ENCODE measurements around the gene THSD4.

GRCh38 chr15:71775856-71776255, 660.6 kb downstream of the THSD4 start:
- TF ChIP-seq, protein P1, sequence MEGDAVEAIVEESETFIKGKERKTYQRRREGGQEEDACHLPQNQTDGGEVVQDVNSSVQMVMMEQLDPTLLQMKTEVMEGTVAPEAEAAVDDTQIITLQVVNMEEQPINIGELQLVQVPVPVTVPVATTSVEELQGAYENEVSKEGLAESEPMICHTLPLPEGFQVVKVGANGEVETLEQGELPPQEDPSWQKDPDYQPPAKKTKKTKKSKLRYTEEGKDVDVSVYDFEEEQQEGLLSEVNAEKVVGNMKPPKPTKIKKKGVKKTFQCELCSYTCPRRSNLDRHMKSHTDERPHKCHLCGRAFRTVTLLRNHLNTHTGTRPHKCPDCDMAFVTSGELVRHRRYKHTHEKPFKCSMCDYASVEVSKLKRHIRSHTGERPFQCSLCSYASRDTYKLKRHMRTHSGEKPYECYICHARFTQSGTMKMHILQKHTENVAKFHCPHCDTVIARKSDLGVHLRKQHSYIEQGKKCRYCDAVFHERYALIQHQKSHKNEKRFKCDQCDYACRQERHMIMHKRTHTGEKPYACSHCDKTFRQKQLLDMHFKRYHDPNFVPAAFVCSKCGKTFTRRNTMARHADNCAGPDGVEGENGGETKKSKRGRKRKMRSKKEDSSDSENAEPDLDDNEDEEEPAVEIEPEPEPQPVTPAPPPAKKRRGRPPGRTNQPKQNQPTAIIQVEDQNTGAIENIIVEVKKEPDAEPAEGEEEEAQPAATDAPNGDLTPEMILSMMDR (IDR thresholded peaks at IDR 0.05): no peak
- TF ChIP-seq POLR2A (IDR thresholded peaks at IDR 0.05): no peak

All from thyroid gland (tissue), 4 donors.